Neural crest cell (in vitro differentiated cells): ENCODE data around the gene TEN1. TPM values are rescaled to one million over a fixed set of nuclear protein-coding genes. Genes with fewer than 3 reads are reported as not detected.

ENCODE experiments used
- DNase-seq: peaks from one replicate; pipeline ENCODE4 v3.0.0; 2021; ENCODE audit warnings: low read depth, mixed read lengths, low spot score
- H3K27ac Mint-ChIP-seq: one replicate; pipeline ENCODE4 v1.8.0; 2021; ENCODE audit warnings: mild to moderate bottlenecking, mixed read lengths; ENCODE audit not compliant: unreplicated experiment
- H3K27me3 Mint-ChIP-seq: 2 replicates; pipeline ENCODE4 v1.8.0; 2021; ENCODE audit warnings: low read depth, mild to moderate bottlenecking, mixed read lengths
- H3K36me3 Mint-ChIP-seq: 2 replicates; pipeline ENCODE4 v1.8.0; 2021; ENCODE audit warnings: low read depth, mild to moderate bottlenecking, mixed read lengths
- H3K4me1 Mint-ChIP-seq: 2 replicates; pipeline ENCODE4 v1.8.0; 2021; ENCODE audit warnings: mixed read lengths
- H3K4me3 Mint-ChIP-seq: one replicate; pipeline ENCODE4 v1.8.0; 2021; ENCODE audit warnings: mild to moderate bottlenecking, mixed read lengths
- H3K9me3 Mint-ChIP-seq: 2 replicates; pipeline ENCODE4 v1.8.0; 2021; ENCODE audit warnings: mixed read lengths
- CTCF ChIP-seq: fragments of 200-600 bp; sonication (generic); conservative IDR thresholded peaks from 2 replicates; pipeline ENCODE4 v1.5.0; 2021; ENCODE audit warnings: antibody characterized with exemption, mild to moderate bottlenecking
- total RNA-seq: library from RNA; stranded (reverse); gene quantifications from 2 replicates; pipeline ENCODE4 v1.2.1, GENCODE V29; 2021

Gene TEN1
- total RNA-seq, 1 donor from 2014 or later: 10.1 TPM

- Mint-ChIP-seq H3K36me3 (peaks cover 3% of the 10 kb centered on the region), H3K27me3 (no peaks in the 10 kb centered on the region), H3K4me3 (no peak overlapping the region), H3K27ac (no peak overlapping the region), H3K9me3 (no peaks in the 10 kb centered on the region), H3K4me1 (no peaks in the 10 kb centered on the region)
- TF ChIP-seq CTCF: no peak
- DNase-seq: no peak
Measured at GRCh38 chr17:75991396-75991795, 12.4 kb downstream of the TEN1 start.

- Mint-ChIP-seq H3K9me3 (no peaks in the 10 kb centered on the region), H3K27me3 (no peaks in the 10 kb centered on the region), H3K36me3 (no peaks in the 10 kb centered on the region), H3K27ac (no peak overlapping the region), H3K4me1 (peaks cover 13% of the 10 kb centered on the region), H3K4me3 (no peak overlapping the region)
- no peak for DNase-seq
- no peak for TF ChIP-seq CTCF
Measured at GRCh38 chr17:75994802-75995370, 15.8 kb downstream of the TEN1 start.

GRCh38 chr17:75995385-75995925 is 16.4 kb downstream of the TEN1 start:
- Mint-ChIP-seq H3K36me3 (no peaks in the 10 kb centered on the region), H3K4me1 (peaks cover 13% of the 10 kb centered on the region), H3K27ac (no peak overlapping the region), H3K9me3 (no peaks in the 10 kb centered on the region), H3K4me3 (no peak overlapping the region), H3K27me3 (no peaks in the 10 kb centered on the region)
- no peak for TF ChIP-seq CTCF
- no peak for DNase-seq

- Mint-ChIP-seq H3K4me3 (no peak overlapping the region), H3K27me3 (no peaks in the 10 kb centered on the region), H3K4me1 (peaks cover 13% of the 10 kb centered on the region), H3K27ac (peak overlapping the region; percentile 86), H3K9me3 (no peaks in the 10 kb centered on the region), H3K36me3 (no peaks in the 10 kb centered on the region)
- DNase-seq: no peak
- TF ChIP-seq CTCF: no peak
Measured at GRCh38 chr17:75996665-75997590, 17.9 kb downstream of the TEN1 start.

- no peaks in the 10 kb centered on the region for H3K9me3 Mint-ChIP-seq
- peaks cover 13% of the 10 kb centered on the region for H3K4me1 Mint-ChIP-seq
- no peak for DNase-seq
- no peaks in the 10 kb centered on the region for H3K27me3 Mint-ChIP-seq
- no peak overlapping the region for H3K27ac Mint-ChIP-seq
- no peak for TF ChIP-seq CTCF
- H3K4me3 Mint-ChIP-seq: no peak overlapping the region
- H3K36me3 Mint-ChIP-seq: no peaks in the 10 kb centered on the region
Measured at GRCh38 chr17:75998327-75998795, 19.3 kb downstream of the TEN1 start.
